Uterus (tissue), 2 donors: ENCODE data around the gene ANAPC16.

ENCODE experiments used
- POLR2A ChIP-seq, 2 donors: fragments of 450-650 bp; IDR thresholded peaks; one replicate each; pipeline ENCODE4 v1.6.1; 2016; ENCODE audit warnings: antibody characterized with exemption in 2 of 2, mild to moderate bottlenecking in 1 of 2, moderate library complexity in 1 of 2
- TF ChIP-seq, protein P1 (sequence below), 4 experiments: fragments of 200-600 bp in 2 of 4; fragments of 450-650 bp in 2 of 4; sonication (generic) in 2 of 4; IDR thresholded peaks; one replicate each; pipeline ENCODE4 v1.5.1; 2016 to 2019; ENCODE audit warnings: antibody characterized with exemption in 4 of 4, mild to moderate bottlenecking in 2 of 4, moderate library complexity in 1 of 4

DNA sequence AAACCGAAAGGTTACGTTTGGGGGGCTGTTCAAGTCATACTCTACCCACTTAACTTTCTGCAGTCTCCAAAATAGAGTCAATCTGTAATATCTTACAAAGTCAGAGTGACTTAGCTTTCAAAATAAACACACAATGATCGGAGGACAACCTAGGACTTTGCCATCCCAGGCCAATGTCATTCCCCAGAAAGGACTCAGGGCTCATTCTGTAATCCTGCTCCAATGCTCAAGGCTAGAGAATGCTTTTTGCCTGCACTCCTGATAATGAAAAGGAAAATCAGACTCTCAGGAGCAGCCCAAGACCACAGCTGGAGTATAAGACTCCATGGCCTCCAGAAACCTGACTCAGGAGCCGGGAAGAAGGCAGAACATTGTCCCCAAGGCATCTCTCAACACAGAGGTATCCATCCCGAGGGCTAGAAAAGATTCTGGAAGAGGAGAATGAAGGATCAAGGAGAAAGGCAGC, 28.8 kb downstream of the ANAPC16 start:
- TF ChIP-seq, protein P1, sequence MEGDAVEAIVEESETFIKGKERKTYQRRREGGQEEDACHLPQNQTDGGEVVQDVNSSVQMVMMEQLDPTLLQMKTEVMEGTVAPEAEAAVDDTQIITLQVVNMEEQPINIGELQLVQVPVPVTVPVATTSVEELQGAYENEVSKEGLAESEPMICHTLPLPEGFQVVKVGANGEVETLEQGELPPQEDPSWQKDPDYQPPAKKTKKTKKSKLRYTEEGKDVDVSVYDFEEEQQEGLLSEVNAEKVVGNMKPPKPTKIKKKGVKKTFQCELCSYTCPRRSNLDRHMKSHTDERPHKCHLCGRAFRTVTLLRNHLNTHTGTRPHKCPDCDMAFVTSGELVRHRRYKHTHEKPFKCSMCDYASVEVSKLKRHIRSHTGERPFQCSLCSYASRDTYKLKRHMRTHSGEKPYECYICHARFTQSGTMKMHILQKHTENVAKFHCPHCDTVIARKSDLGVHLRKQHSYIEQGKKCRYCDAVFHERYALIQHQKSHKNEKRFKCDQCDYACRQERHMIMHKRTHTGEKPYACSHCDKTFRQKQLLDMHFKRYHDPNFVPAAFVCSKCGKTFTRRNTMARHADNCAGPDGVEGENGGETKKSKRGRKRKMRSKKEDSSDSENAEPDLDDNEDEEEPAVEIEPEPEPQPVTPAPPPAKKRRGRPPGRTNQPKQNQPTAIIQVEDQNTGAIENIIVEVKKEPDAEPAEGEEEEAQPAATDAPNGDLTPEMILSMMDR (IDR thresholded peaks at IDR 0.05), result no peak
- TF ChIP-seq POLR2A (IDR thresholded peaks at IDR 0.05), result no peak
